ENCODE data around the gene RALGPS1. TPM values are rescaled to one million over a fixed set of nuclear protein-coding genes. Genes with fewer than 3 reads are reported as not detected.

Gene RALGPS1
- polyA plus RNA-seq, 1 donor from 2014 or later = 8.0 TPM

GRCh38 chr9:126956917-126957686, 42.5 kb downstream of the RALGPS1 start:
- Mint-ChIP-seq H3K27me3 (no peaks in the 10 kb centered on the region), H3K9me3 (no peaks in the 10 kb centered on the region), H3K4me3 (no peak overlapping the region), H3K27ac (no peak overlapping the region), H3K36me3 (peaks cover 1% of the 10 kb centered on the region), H3K4me1 (peaks cover 0 to 10% (median 5%) of the 10 kb centered on the region in 3 donors)

GRCh38 chr9:126957687-126958053, 43.1 kb downstream of the RALGPS1 start:
- Mint-ChIP-seq H3K4me1 (peaks cover 0 to 10% (median 5%) of the 10 kb centered on the region in 3 donors), H3K36me3 (peaks cover 1% of the 10 kb centered on the region), H3K27me3 (no peaks in the 10 kb centered on the region), H3K27ac (no peak overlapping the region), H3K9me3 (no peaks in the 10 kb centered on the region), H3K4me3 (no peak overlapping the region)

GRCh38 chr9:126959336-126959735, 44.8 kb downstream of the RALGPS1 start:
- Mint-ChIP-seq H3K36me3 (peaks cover 3% of the 10 kb centered on the region), H3K27ac (no peak overlapping the region)

GRCh38 chr9:126959917-126960316, 45.3 kb downstream of the RALGPS1 start:
- H3K4me3 Mint-ChIP-seq = no peak overlapping the region
- no peaks in the 10 kb centered on the region for H3K9me3 Mint-ChIP-seq
- no peak overlapping the region for H3K27ac Mint-ChIP-seq
- no peaks in the 10 kb centered on the region for H3K27me3 Mint-ChIP-seq
- peaks cover 7% of the 10 kb centered on the region for H3K36me3 Mint-ChIP-seq
- H3K4me1 Mint-ChIP-seq = peaks cover 0 to 10% (median 5%) of the 10 kb centered on the region in 3 donors

More at GRCh38 chr9:126959336-126959735, 44.8 kb downstream of the RALGPS1 start:
- no peak overlapping the region for H3K4me3 Mint-ChIP-seq
- peaks cover 0 to 10% (median 5%) of the 10 kb centered on the region in 3 donors for H3K4me1 Mint-ChIP-seq
- no peaks in the 10 kb centered on the region for H3K9me3 Mint-ChIP-seq
- no peaks in the 10 kb centered on the region for H3K27me3 Mint-ChIP-seq

GRCh38 chr9:126962336-126962735, 47.8 kb downstream of the RALGPS1 start:
- H3K27ac Mint-ChIP-seq = no peak overlapping the region
- peaks cover 18% of the 10 kb centered on the region for H3K36me3 Mint-ChIP-seq
- H3K27me3 Mint-ChIP-seq = no peaks in the 10 kb centered on the region
- peaks cover 0 to 7% (median 2%) of the 10 kb centered on the region in 3 donors for H3K4me1 Mint-ChIP-seq
- H3K4me3 Mint-ChIP-seq = no peak overlapping the region
- no peaks in the 10 kb centered on the region for H3K9me3 Mint-ChIP-seq

- peaks cover 19% of the 10 kb centered on the region for H3K36me3 Mint-ChIP-seq
- H3K4me3 Mint-ChIP-seq = no peak overlapping the region
- H3K27me3 Mint-ChIP-seq = no peaks in the 10 kb centered on the region
- no peak overlapping the region for H3K27ac Mint-ChIP-seq
- H3K4me1 Mint-ChIP-seq = peaks cover 0 to 3% (median 0%) of the 10 kb centered on the region in 3 donors
- H3K9me3 Mint-ChIP-seq = no peaks in the 10 kb centered on the region
These were observed 50.5 kb downstream of the RALGPS1 start for GRCh38 chr9:126965077-126965476.

- Mint-ChIP-seq H3K27ac (peak overlapping the region in 1 of 3 donors; percentile 2), H3K4me3 (no peak overlapping the region), H3K27me3 (no peaks in the 10 kb centered on the region), H3K4me1 (peaks cover 0 to 2% (median under 1%) of the 10 kb centered on the region in 3 donors), H3K36me3 (peaks cover 23% of the 10 kb centered on the region), H3K9me3 (no peaks in the 10 kb centered on the region)
These were observed 51.2 kb downstream of the RALGPS1 start for GRCh38 chr9:126965541-126966428.

- no peaks in the 10 kb centered on the region for H3K27me3 Mint-ChIP-seq
- no peak overlapping the region for H3K4me3 Mint-ChIP-seq
- peaks cover 15% of the 10 kb centered on the region for H3K36me3 Mint-ChIP-seq
- no peaks in the 10 kb centered on the region for H3K9me3 Mint-ChIP-seq
- H3K27ac Mint-ChIP-seq = no peak overlapping the region
- peaks cover 0 to 2% (median 2%) of the 10 kb centered on the region in 3 donors for H3K4me1 Mint-ChIP-seq
These were observed 56.7 kb downstream of the RALGPS1 start for GRCh38 chr9:126971261-126971660.

- no peaks in the 10 kb centered on the region for H3K9me3 Mint-ChIP-seq
- H3K36me3 Mint-ChIP-seq = peaks cover 13% of the 10 kb centered on the region
- peak overlapping the region in 1 of 3 donors; percentile 69 for H3K27ac Mint-ChIP-seq
- H3K4me1 Mint-ChIP-seq = peaks cover 0 to 2% (median 2%) of the 10 kb centered on the region in 3 donors
- no peak overlapping the region for H3K4me3 Mint-ChIP-seq
- no peaks in the 10 kb centered on the region for H3K27me3 Mint-ChIP-seq
These were observed 59.3 kb downstream of the RALGPS1 start for GRCh38 chr9:126973651-126974529.

- Mint-ChIP-seq H3K27me3 (no peaks in the 10 kb centered on the region), H3K36me3 (peaks cover 13% of the 10 kb centered on the region), H3K4me3 (no peak overlapping the region), H3K27ac (no peak overlapping the region), H3K4me1 (peaks cover 0 to 2% (median 2%) of the 10 kb centered on the region in 3 donors), H3K9me3 (no peaks in the 10 kb centered on the region)
These were observed 60.0 kb downstream of the RALGPS1 start for GRCh38 chr9:126974594-126974993.

GRCh38 chr9:126975327-126976220, 61.0 kb downstream of the RALGPS1 start:
- Mint-ChIP-seq H3K36me3 (peaks cover 8% of the 10 kb centered on the region), H3K27ac (no peak overlapping the region), H3K9me3 (no peaks in the 10 kb centered on the region), H3K4me1 (peaks cover 0 to 2% (median 0%) of the 10 kb centered on the region in 3 donors), H3K27me3 (no peaks in the 10 kb centered on the region), H3K4me3 (no peak overlapping the region)

GRCh38 chr9:126979461-126979860, 64.9 kb downstream of the RALGPS1 start:
- peaks cover 0 to 4% (median 0%) of the 10 kb centered on the region in 3 donors for H3K9me3 Mint-ChIP-seq
- H3K4me3 Mint-ChIP-seq = no peak overlapping the region
- H3K36me3 Mint-ChIP-seq = peaks cover 10% of the 10 kb centered on the region
- H3K27ac Mint-ChIP-seq = peak overlapping the region in 1 of 3 donors; percentile 1
- H3K4me1 Mint-ChIP-seq = peaks cover 3 to 8% (median 4%) of the 10 kb centered on the region in 3 donors
- H3K27me3 Mint-ChIP-seq = no peaks in the 10 kb centered on the region

GRCh38 chr9:126980231-126980630, 65.6 kb downstream of the RALGPS1 start:
- Mint-ChIP-seq H3K4me3 (no peak overlapping the region), H3K9me3 (peaks cover 0 to 4% (median 0%) of the 10 kb centered on the region in 3 donors), H3K36me3 (peaks cover 7% of the 10 kb centered on the region), H3K27me3 (no peaks in the 10 kb centered on the region), H3K27ac (no peak overlapping the region), H3K4me1 (peaks cover 4 to 11% (median 8%) of the 10 kb centered on the region in 3 donors)
